Nephron (organoid): ENCODE results near the gene NPAS1.
A peak's percentile ranks its signal among the peaks of the same experiment; 100 is the strongest.

Experiments
- H3K27ac Mint-ChIP-seq, 3 experiments: 2 replicates each; pipeline ENCODE4 v1.8.0; 2020; ENCODE audit warnings: mixed read lengths in 3 of 3, mild to moderate bottlenecking in 2 of 3, moderate library complexity in 1 of 3
- H3K27me3 Mint-ChIP-seq: 2 replicates; pipeline ENCODE4 v1.8.0; 2021; ENCODE audit warnings: low read depth, mild to moderate bottlenecking, moderate library complexity, mixed read lengths
- H3K36me3 Mint-ChIP-seq: 2 replicates; pipeline ENCODE4 v1.8.0; 2020; ENCODE audit warnings: low read depth, mixed read lengths
- H3K4me1 Mint-ChIP-seq: 2 replicates; pipeline ENCODE4 v1.8.0; 2020; ENCODE audit warnings: mixed read lengths
- H3K4me3 Mint-ChIP-seq, 3 experiments: 2 replicates each; pipeline ENCODE4 v1.8.0; 2020; ENCODE audit warnings: mild to moderate bottlenecking in 3 of 3, mixed read lengths in 3 of 3, moderate library complexity in 2 of 3
- H3K9me3 Mint-ChIP-seq: 2 replicates; pipeline ENCODE4 v1.8.0; 2020; ENCODE audit warnings: mixed read lengths
- TF ChIP-seq, protein P1 (sequence below), 3 experiments: fragments of 200-600 bp; sonication (generic); IDR thresholded peaks; one replicate each; pipeline ENCODE4 v1.5.0; 2021; ENCODE audit warnings: antibody characterized with exemption in 3 of 3; ENCODE audit not compliant: unreplicated experiment in 3 of 3

NPAS1 gene

DNA sequence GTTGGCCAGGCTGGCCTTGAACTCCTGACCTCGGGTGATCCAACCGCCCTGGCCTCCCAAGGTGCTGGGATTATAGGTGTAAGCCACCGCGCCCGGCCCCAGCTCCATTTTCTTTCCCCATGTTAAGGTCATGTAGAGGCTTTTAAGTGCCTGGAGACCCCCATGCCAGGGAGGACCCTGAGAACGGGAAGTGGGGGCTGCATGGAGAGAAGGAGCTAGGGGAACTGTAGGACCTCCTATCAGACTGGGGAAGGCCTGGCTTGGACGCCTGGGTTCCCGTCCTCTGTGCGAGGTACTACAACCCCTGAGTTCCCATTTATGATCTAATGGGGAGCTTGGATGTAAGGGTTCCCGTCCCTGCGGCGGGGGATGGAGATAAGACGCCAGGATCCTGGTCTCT is 714 bp upstream of the NPAS1 start:
- TF ChIP-seq, protein P1, sequence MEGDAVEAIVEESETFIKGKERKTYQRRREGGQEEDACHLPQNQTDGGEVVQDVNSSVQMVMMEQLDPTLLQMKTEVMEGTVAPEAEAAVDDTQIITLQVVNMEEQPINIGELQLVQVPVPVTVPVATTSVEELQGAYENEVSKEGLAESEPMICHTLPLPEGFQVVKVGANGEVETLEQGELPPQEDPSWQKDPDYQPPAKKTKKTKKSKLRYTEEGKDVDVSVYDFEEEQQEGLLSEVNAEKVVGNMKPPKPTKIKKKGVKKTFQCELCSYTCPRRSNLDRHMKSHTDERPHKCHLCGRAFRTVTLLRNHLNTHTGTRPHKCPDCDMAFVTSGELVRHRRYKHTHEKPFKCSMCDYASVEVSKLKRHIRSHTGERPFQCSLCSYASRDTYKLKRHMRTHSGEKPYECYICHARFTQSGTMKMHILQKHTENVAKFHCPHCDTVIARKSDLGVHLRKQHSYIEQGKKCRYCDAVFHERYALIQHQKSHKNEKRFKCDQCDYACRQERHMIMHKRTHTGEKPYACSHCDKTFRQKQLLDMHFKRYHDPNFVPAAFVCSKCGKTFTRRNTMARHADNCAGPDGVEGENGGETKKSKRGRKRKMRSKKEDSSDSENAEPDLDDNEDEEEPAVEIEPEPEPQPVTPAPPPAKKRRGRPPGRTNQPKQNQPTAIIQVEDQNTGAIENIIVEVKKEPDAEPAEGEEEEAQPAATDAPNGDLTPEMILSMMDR (IDR thresholded peaks at IDR 0.05; ENCODE audit: unreplicated experiment in 3 of 3): no peak
- no peaks in the 10 kb centered on the region for H3K36me3 Mint-ChIP-seq
- no peaks in the 10 kb centered on the region for H3K4me1 Mint-ChIP-seq
- H3K27me3 Mint-ChIP-seq: peaks cover 68% of the 10 kb centered on the region
- peak overlapping the region; percentile 56 to 65 (median 58) for H3K4me3 Mint-ChIP-seq
- no peak overlapping the region for H3K27ac Mint-ChIP-seq
- no peaks in the 10 kb centered on the region for H3K9me3 Mint-ChIP-seq

DNA sequence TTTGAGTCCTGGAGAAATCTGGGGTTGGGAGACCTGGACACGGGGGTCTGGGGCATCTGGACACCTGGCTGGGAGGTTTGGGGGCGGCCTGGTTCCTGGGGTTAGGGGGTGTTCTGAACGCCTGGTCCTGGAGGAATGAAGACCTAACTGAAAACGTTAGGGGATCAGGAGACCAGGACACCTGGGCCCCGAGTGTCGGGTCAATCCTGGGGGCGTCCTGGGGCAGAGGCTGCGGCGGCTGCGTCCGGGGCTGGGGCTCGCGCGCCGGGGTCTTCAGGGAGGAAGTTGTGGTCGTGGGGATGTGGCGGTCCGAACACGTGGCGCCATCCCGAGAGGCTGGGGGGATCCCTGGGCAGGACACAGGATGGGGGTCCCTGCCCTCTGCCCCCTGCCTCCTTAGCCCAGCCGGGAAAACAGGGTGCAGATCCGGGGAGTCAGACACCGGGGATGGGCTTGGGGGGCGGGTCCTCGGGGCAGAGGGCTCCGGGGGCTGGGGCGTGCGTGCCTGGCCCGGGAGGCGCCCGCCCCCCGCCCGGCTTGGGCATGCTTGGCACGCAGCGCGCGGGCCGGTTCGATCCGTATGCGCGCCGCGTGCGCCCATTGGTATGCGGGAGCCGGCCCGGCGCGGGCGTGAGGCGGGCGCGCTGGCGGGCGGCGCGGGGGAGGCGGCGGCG is 632 bp downstream of the NPAS1 start:
- TF ChIP-seq, protein P1 (IDR thresholded peaks at IDR 0.05; ENCODE audit: unreplicated experiment in 3 of 3): no peak
- H3K27ac Mint-ChIP-seq: no peak overlapping the region
- no peaks in the 10 kb centered on the region for H3K36me3 Mint-ChIP-seq
- no peaks in the 10 kb centered on the region for H3K4me1 Mint-ChIP-seq
- peak overlapping the region; percentile 12 to 72 (median 51) for H3K4me3 Mint-ChIP-seq
- H3K27me3 Mint-ChIP-seq: peaks cover 81% of the 10 kb centered on the region
- no peaks in the 10 kb centered on the region for H3K9me3 Mint-ChIP-seq

DNA sequence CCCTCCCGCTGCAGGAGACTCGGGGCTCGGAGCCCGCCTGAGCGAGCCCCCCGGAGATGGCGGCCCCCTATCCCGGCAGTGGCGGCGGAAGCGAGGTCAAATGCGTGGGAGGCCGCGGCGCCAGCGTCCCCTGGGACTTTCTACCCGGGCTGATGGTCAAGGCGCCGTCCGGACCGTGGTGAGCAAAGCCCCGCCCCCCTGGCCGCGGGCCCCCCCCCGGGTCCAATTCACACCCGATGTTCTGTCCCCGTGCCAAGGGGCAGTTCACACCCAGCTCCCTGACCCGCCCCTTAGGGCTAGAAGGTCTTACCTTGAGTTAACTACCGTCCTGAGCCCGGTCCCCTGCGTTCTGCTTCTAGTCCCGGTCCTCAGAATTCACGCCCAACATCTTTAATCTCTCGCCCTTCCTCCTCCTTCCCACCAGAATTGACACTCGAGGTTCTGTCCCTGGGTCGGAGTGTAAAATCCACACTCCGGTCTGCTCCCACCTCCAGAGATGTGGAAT is 1.4 kb downstream of the NPAS1 start:
- no peak overlapping the region for H3K27ac Mint-ChIP-seq
- peak overlapping the region; percentile 69 to 78 (median 71) for H3K4me3 Mint-ChIP-seq
- H3K27me3 Mint-ChIP-seq: peaks cover 84% of the 10 kb centered on the region

DNA sequence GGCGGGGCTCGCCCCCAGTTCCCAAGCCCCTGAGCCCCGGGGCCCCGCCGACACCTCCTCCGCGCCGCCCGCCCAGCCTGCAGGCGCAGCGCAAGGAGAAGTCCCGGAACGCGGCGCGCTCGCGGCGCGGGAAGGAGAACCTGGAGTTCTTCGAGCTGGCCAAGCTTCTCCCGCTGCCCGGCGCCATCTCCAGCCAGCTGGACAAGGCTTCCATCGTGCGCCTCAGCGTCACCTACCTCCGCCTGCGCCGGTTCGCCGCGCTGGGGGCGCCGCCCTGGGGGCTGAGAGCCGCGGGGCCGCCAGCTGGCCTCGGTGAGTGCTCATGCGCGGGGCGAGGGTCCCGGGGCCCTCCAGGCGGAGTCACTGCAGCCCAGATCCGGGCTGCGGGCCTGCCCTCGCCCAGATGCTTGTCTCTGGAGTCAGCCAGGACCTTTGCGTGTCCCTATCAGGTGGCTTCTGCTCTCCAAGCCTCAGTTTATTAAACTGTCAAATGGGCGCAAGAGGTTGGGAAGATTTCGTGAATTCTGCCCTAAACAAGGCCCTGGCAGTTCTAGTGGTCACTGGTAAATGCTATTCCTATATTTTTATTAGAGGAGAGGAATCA is 2.0 kb downstream of the NPAS1 start:
- no peaks in the 10 kb centered on the region for H3K9me3 Mint-ChIP-seq
- H3K27ac Mint-ChIP-seq: no peak overlapping the region
- H3K4me3 Mint-ChIP-seq: peak overlapping the region in 2 of 3 experiments; percentile 50 to 71
- no peaks in the 10 kb centered on the region for H3K4me1 Mint-ChIP-seq
- no peaks in the 10 kb centered on the region for H3K36me3 Mint-ChIP-seq
- TF ChIP-seq, protein P1 (IDR thresholded peaks at IDR 0.05; ENCODE audit: unreplicated experiment in 3 of 3): no peak
- H3K27me3 Mint-ChIP-seq: peaks cover 88% of the 10 kb centered on the region

More for the DNA sequence above, 1.4 kb downstream of the NPAS1 start:
- H3K4me1 Mint-ChIP-seq: no peaks in the 10 kb centered on the region
- no peaks in the 10 kb centered on the region for H3K36me3 Mint-ChIP-seq
- TF ChIP-seq, protein P1 (IDR thresholded peaks at IDR 0.05; ENCODE audit: unreplicated experiment in 3 of 3): no peak
- H3K9me3 Mint-ChIP-seq: no peaks in the 10 kb centered on the region

DNA sequence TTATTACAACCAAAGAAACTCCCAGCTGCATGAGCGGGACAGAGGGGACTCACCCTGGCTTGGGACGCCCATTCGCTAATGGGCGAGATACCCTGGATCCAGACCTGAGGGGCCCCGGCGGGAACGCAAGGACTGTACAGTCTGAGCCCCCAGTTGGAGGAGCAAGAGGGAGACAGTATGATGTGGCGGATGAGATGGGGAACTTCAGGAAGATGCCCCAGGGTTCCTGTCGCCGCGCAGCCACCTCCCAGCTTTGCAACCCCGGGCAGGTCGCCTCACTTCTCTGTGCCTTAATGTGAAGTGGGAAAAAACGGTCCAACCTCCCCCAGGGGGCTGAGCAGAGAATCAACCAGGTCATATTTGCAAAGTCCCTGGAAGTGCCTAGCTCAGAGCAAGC is 2.5 kb downstream of the NPAS1 start:
- H3K4me1 Mint-ChIP-seq: no peaks in the 10 kb centered on the region
- no peaks in the 10 kb centered on the region for H3K9me3 Mint-ChIP-seq
- H3K27ac Mint-ChIP-seq: no peak overlapping the region
- H3K36me3 Mint-ChIP-seq: no peaks in the 10 kb centered on the region
- no peak overlapping the region for H3K4me3 Mint-ChIP-seq
- TF ChIP-seq, protein P1 (IDR thresholded peaks at IDR 0.05; ENCODE audit: unreplicated experiment in 3 of 3): no peak
- H3K27me3 Mint-ChIP-seq: peaks cover 89% of the 10 kb centered on the region
